ENCODE measurements around the gene SOX18. TPM values are rescaled to one million over a fixed set of nuclear protein-coding genes. Genes with fewer than 3 reads are reported as not detected.

Gene SOX18
- total RNA-seq, 2 donors from 2014 or later: 0.46 to 0.72 TPM

- DNase-seq (no peak), ATAC-seq (replicated peaks in 1 of 2) (no peak)
- H3K4me3 Mint-ChIP-seq: no peak overlapping the region
- H3K27ac Mint-ChIP-seq: no peak overlapping the region
- peaks cover 0 to 17% of the 10 kb centered on the region in 2 donors for H3K36me3 Mint-ChIP-seq (ENCODE audit: insufficient read depth in 2 of 2)
- no peaks in the 10 kb centered on the region for H3K9me3 Mint-ChIP-seq
- H3K4me1 Mint-ChIP-seq (ENCODE audit: low read depth): peaks cover 49% of the 10 kb centered on the region
- no peaks in the 10 kb centered on the region for H3K27me3 Mint-ChIP-seq (ENCODE audit: low read depth)
Observed at GRCh38 chr20:64032706-64033624, 16.5 kb downstream of the SOX18 start.

GRCh38 chr20:64031822-64032314 is 17.6 kb downstream of the SOX18 start:
- ATAC-seq (replicated peaks in 1 of 2) (no peak), DNase-seq (no peak)
- Mint-ChIP-seq H3K4me3 (no peak overlapping the region), H3K36me3 (ENCODE audit: insufficient read depth in 2 of 2) (peaks cover 1 to 19% of the 10 kb centered on the region in 2 donors), H3K9me3 (no peaks in the 10 kb centered on the region), H3K27ac (no peak overlapping the region), H3K27me3 (ENCODE audit: low read depth) (no peaks in the 10 kb centered on the region), H3K4me1 (ENCODE audit: low read depth) (peaks cover 38% of the 10 kb centered on the region)

GRCh38 chr20:64030371-64031134 is 18.9 kb downstream of the SOX18 start:
- DNase-seq (no peak), ATAC-seq (replicated peaks in 1 of 2) (no peak)
- no peak overlapping the region for H3K4me3 Mint-ChIP-seq
- H3K36me3 Mint-ChIP-seq (ENCODE audit: insufficient read depth in 2 of 2): peaks cover 5 to 19% of the 10 kb centered on the region in 2 donors
- no peaks in the 10 kb centered on the region for H3K9me3 Mint-ChIP-seq
- H3K27me3 Mint-ChIP-seq (ENCODE audit: low read depth): no peaks in the 10 kb centered on the region
- no peak overlapping the region for H3K27ac Mint-ChIP-seq
- H3K4me1 Mint-ChIP-seq (ENCODE audit: low read depth): peaks cover 25% of the 10 kb centered on the region

GRCh38 chr20:64029293-64030117 is 19.9 kb downstream of the SOX18 start:
- Mint-ChIP-seq H3K27ac (no peak overlapping the region), H3K4me1 (ENCODE audit: low read depth) (peaks cover 15% of the 10 kb centered on the region), H3K9me3 (no peaks in the 10 kb centered on the region), H3K27me3 (ENCODE audit: low read depth) (no peaks in the 10 kb centered on the region), H3K4me3 (no peak overlapping the region), H3K36me3 (ENCODE audit: insufficient read depth in 2 of 2) (peaks cover 5 to 19% of the 10 kb centered on the region in 2 donors)
- no peak for DNase-seq
- ATAC-seq (replicated peaks in 1 of 2): no peak

GRCh38 chr20:64027981-64028685 is 21.3 kb downstream of the SOX18 start:
- no peak for ATAC-seq (replicated peaks in 1 of 2)

GRCh38 chr20:64025826-64026412 is 23.5 kb downstream of the SOX18 start:
- no peak for ATAC-seq (replicated peaks in 1 of 2)
- Mint-ChIP-seq H3K36me3 (ENCODE audit: insufficient read depth in 2 of 2) (peaks cover 11 to 22% of the 10 kb centered on the region in 2 donors), H3K27ac (no peak overlapping the region)

More at GRCh38 chr20:64027981-64028685, 21.3 kb downstream of the SOX18 start:
- H3K9me3 Mint-ChIP-seq: no peaks in the 10 kb centered on the region
- no peaks in the 10 kb centered on the region for H3K27me3 Mint-ChIP-seq (ENCODE audit: low read depth)
- H3K4me1 Mint-ChIP-seq (ENCODE audit: low read depth): peaks cover 4% of the 10 kb centered on the region
- H3K27ac Mint-ChIP-seq: no peak overlapping the region
- H3K4me3 Mint-ChIP-seq: no peak overlapping the region
- DNase-seq: no peak
- peaks cover 5 to 21% of the 10 kb centered on the region in 2 donors for H3K36me3 Mint-ChIP-seq (ENCODE audit: insufficient read depth in 2 of 2)

GRCh38 chr20:64025101-64025825 is 24.2 kb downstream of the SOX18 start:
- no peak overlapping the region for H3K27ac Mint-ChIP-seq
- DNase-seq (no peak), ATAC-seq (replicated peaks in 1 of 2) (no peak)
- H3K9me3 Mint-ChIP-seq: no peaks in the 10 kb centered on the region
- no peaks in the 10 kb centered on the region for H3K27me3 Mint-ChIP-seq (ENCODE audit: low read depth)
- H3K4me3 Mint-ChIP-seq: no peak overlapping the region
- H3K36me3 Mint-ChIP-seq (ENCODE audit: insufficient read depth in 2 of 2): peaks cover 11 to 22% of the 10 kb centered on the region in 2 donors
- peaks cover 4% of the 10 kb centered on the region for H3K4me1 Mint-ChIP-seq (ENCODE audit: low read depth)

More at GRCh38 chr20:64025826-64026412, 23.5 kb downstream of the SOX18 start:
- H3K27me3 Mint-ChIP-seq (ENCODE audit: low read depth): no peaks in the 10 kb centered on the region
- H3K9me3 Mint-ChIP-seq: no peaks in the 10 kb centered on the region
- H3K4me1 Mint-ChIP-seq (ENCODE audit: low read depth): peaks cover 4% of the 10 kb centered on the region
- H3K4me3 Mint-ChIP-seq: no peak overlapping the region
- no peak for DNase-seq

- H3K4me1 Mint-ChIP-seq (ENCODE audit: low read depth): peaks cover 10% of the 10 kb centered on the region
- H3K4me3 Mint-ChIP-seq: no peak overlapping the region
- no peaks in the 10 kb centered on the region for H3K27me3 Mint-ChIP-seq (ENCODE audit: low read depth)
- H3K9me3 Mint-ChIP-seq: no peaks in the 10 kb centered on the region
- peaks cover 15 to 21% of the 10 kb centered on the region in 2 donors for H3K36me3 Mint-ChIP-seq (ENCODE audit: insufficient read depth in 2 of 2)
- DNase-seq: no peak
- no peak for ATAC-seq (replicated peaks in 1 of 2)
- H3K27ac Mint-ChIP-seq: no peak overlapping the region
Observed at GRCh38 chr20:64024141-64024990, 25.1 kb downstream of the SOX18 start.

GRCh38 chr20:64023361-64024140 is 25.9 kb downstream of the SOX18 start:
- H3K27ac Mint-ChIP-seq: no peak overlapping the region
- ATAC-seq (replicated peaks in 1 of 2) (no peak), DNase-seq (no peak)
- H3K36me3 Mint-ChIP-seq (ENCODE audit: insufficient read depth in 2 of 2): peaks cover 18 to 22% of the 10 kb centered on the region in 2 donors
- no peak overlapping the region for H3K4me3 Mint-ChIP-seq
- H3K9me3 Mint-ChIP-seq: no peaks in the 10 kb centered on the region
- no peaks in the 10 kb centered on the region for H3K27me3 Mint-ChIP-seq (ENCODE audit: low read depth)
- H3K4me1 Mint-ChIP-seq (ENCODE audit: low read depth): peaks cover 10% of the 10 kb centered on the region

- Mint-ChIP-seq H3K9me3 (no peaks in the 10 kb centered on the region), H3K36me3 (ENCODE audit: insufficient read depth in 2 of 2) (peaks cover 19 to 20% of the 10 kb centered on the region in 2 donors), H3K4me1 (ENCODE audit: low read depth) (peaks cover 10% of the 10 kb centered on the region), H3K4me3 (no peak overlapping the region), H3K27me3 (ENCODE audit: low read depth) (no peaks in the 10 kb centered on the region), H3K27ac (no peak overlapping the region)
- ATAC-seq (replicated peaks in 1 of 2) (no peak), DNase-seq (no peak)
Observed at GRCh38 chr20:64022671-64023360, 26.6 kb downstream of the SOX18 start.
